Measurements from ENCODE around the gene MORN5. TPM values are rescaled to one million over a fixed set of nuclear protein-coding genes. Genes with fewer than 3 reads are reported as not detected.

Gene MORN5
- total and polyA plus RNA-seq, 10 of the 15 experiments (the other 5 are each of a cell fraction or from before 2014, with no cell fraction given) = not detected

- H3K4me3 ChIP-seq = no peak overlapping the region
- no peak for FAIRE-seq
- no peak overlapping the region for H3K4me2 ChIP-seq (ENCODE audit: control insufficient read depth, insufficient read depth)
- ChIA-PET RAD21 (ENCODE audit: unreplicated experiment) (no interaction called here), POLR2A (no interaction called here), CTCF (interaction anchor here (0.6 to 1.4 kb wide), 2 partner anchors 157 to 553 kb away, joined by 3 to 4 read pairs; no protein-coding TSS in a partner anchor), SMC1A (ENCODE audit: uncharacterized antibody, unreplicated experiment) (no interaction called here)
- H3K27me3 ChIP-seq (replicated peaks in 1 of 2; ENCODE audit: control insufficient read depth in 2 of 2, insufficient read depth in 2 of 2, low read length in 1 of 2) = no peaks in the 10 kb centered on the region
- H4K20me1 ChIP-seq (ENCODE audit: control insufficient read depth, insufficient read depth) = no peaks in the 10 kb centered on the region
- TF ChIP-seq SMC3 (IDR thresholded peaks at IDR 0.05; ENCODE audit: borderline replicate concordance, low read length) (no peak), IKZF2 (IDR thresholded peaks at IDR 0.05) (no peak), CBFB (IDR thresholded peaks at IDR 0.05; ENCODE audit: low read depth) (no peak), NR2C1 (IDR thresholded peaks at IDR 0.05) (no peak), CREB1 (IDR thresholded peaks at IDR 0.05; ENCODE audit: low read depth) (no peak), SREBF1 (IDR thresholded peaks at IDR 0.05; ENCODE audit: low read length) (no peak), CHD1 (IDR thresholded peaks at IDR 0.05; ENCODE audit: low read depth, low read length) (no peak), SUZ12 (IDR thresholded peaks at IDR 0.05; ENCODE audit: unreplicated experiment) (no peak), EED (IDR thresholded peaks at IDR 0.05; ENCODE audit: low read depth) (no peak), ZSCAN29 (IDR thresholded peaks at IDR 0.05) (no peak), BACH1 (IDR thresholded peaks at IDR 0.05; ENCODE audit: borderline replicate concordance) (no peak), EP300 (IDR thresholded peaks at IDR 0.05; ENCODE audit: borderline replicate concordance in 1 of 2, control insufficient read depth in 1 of 2, low read depth in 2 of 2, low read length in 2 of 2) (no peak), GABPA (IDR thresholded peaks at IDR 0.05; ENCODE audit: low read depth) (no peak), SRF (IDR thresholded peaks at IDR 0.05; ENCODE audit: low read depth in 2 of 2, low read length in 2 of 2) (no peak), ZNF687 (IDR thresholded peaks at IDR 0.05) (no peak)
- TF ChIP-seq, protein P1, sequence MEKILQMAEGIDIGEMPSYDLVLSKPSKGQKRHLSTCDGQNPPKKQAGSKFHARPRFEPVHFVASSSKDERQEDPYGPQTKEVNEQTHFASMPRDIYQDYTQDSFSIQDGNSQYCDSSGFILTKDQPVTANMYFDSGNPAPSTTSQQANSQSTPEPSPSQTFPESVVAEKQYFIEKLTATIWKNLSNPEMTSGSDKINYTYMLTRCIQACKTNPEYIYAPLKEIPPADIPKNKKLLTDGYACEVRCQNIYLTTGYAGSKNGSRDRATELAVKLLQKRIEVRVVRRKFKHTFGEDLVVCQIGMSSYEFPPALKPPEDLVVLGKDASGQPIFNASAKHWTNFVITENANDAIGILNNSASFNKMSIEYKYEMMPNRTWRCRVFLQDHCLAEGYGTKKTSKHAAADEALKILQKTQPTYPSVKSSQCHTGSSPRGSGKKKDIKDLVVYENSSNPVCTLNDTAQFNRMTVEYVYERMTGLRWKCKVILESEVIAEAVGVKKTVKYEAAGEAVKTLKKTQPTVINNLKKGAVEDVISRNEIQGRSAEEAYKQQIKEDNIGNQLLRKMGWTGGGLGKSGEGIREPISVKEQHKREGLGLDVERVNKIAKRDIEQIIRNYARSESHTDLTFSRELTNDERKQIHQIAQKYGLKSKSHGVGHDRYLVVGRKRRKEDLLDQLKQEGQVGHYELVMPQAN (conservative IDR thresholded peaks at IDR 0.05) = no peak
- TF ChIP-seq, protein P2, sequence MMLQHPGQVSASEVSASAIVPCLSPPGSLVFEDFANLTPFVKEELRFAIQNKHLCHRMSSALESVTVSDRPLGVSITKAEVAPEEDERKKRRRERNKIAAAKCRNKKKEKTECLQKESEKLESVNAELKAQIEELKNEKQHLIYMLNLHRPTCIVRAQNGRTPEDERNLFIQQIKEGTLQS (IDR thresholded peaks at IDR 0.05; ENCODE audit: borderline replicate concordance, extremely low read depth, low read depth, low read length) = no peak
- WGBS (ENCODE audit: insufficient coverage, insufficient replicate concordance, low lambda C conversion rate, missing lambda C conversion rate) = 18% methylated on average over 6 of the region's 6 CpGs
- intact Hi-C loops (cut with micrococcal nuclease; ENCODE audit: unreplicated experiment) (no loop called here), in situ Hi-C loops (cut with MboI) (no loop called here)
- no peak overlapping the region for H3K9ac ChIP-seq (ENCODE audit: control insufficient read depth, insufficient read depth, low read length)
- ATAC-seq = no peak
- DNase-seq (ENCODE audit: low read depth, low spot score) = no peak
- H3K9me3 ChIP-seq (replicated peaks; ENCODE audit: control insufficient read depth, insufficient read depth, low read length) = no peaks in the 10 kb centered on the region
- no peaks in the 10 kb centered on the region for H3K79me2 ChIP-seq (ENCODE audit: control insufficient read depth, insufficient read depth, low read length)
- H2AFZ ChIP-seq (ENCODE audit: control insufficient read depth, low read depth, low read length) = no peak overlapping the region
- H3K27ac ChIP-seq (ENCODE audit: control insufficient read depth, insufficient read depth) = no peak overlapping the region
- no TSS peak for BruUV-seq (replicated peaks)
- H3K4me1 ChIP-seq (ENCODE audit: control insufficient read depth, insufficient read depth, low read length) = no peaks in the 10 kb centered on the region
- no peaks in the 10 kb centered on the region for H3K36me3 ChIP-seq (ENCODE audit: control insufficient read depth in 2 of 2, insufficient read depth in 2 of 2, low read length in 1 of 2)
Observed at GRCh38 chr9:122193651-122194050, 33.9 kb downstream of the MORN5 start.

Measured in GM12878 (cell line).